B cell (primary cell): ENCODE measurements around the gene NDUFAF7. TPM values are rescaled to one million over a fixed set of nuclear protein-coding genes. Genes with fewer than 3 reads are reported as not detected.
A peak's percentile ranks its signal among the peaks of the same experiment; 100 is the strongest.

ENCODE experiments used
- ATAC-seq: fragments of 200-7000 bp; cut with Tn5 transposase; one replicate; pipeline ENCODE4 v1.10.0; 2021; ENCODE audit warnings: low read depth, mild to moderate bottlenecking, moderate number of reproducible peaks, moderate library complexity
- CTCF ChIA-PET: fragments of 350-600 bp; sonication (Branson Sonifier 250); formaldehyde crosslinking; loops from one replicate; lab custom pipeline; 2021; ENCODE audit warnings: antibody characterized with exemption, inconsistent platforms; lab: Charles Lee
- POLR2A ChIA-PET: fragments of 350-600 bp; sonication (Branson Sonifier 250); formaldehyde crosslinking; loops from one replicate; lab custom pipeline; 2021; ENCODE audit warnings: antibody characterized with exemption; lab: Charles Lee
- DNase-seq: peaks from one replicate; pipeline ENCODE4 v3.0.0; 2013
- H2AFZ ChIP-seq: 2 replicates; pipeline ENCODE4 v1.6.1; 2012; ENCODE audit warnings: mild to moderate bottlenecking, low read depth, low read length; ENCODE audit not compliant: insufficient read depth, poor library complexity, severe bottlenecking
- H3K27ac ChIP-seq, 2 donors: 1 replicate in 1 of 2; 2 replicates in 1 of 2; pipeline ENCODE4 v1.5.1; 2012 to 2013; ENCODE audit warnings: low read length in 2 of 2, mild to moderate bottlenecking in 2 of 2, moderate library complexity in 1 of 2
- H3K27me3 ChIP-seq, 4 experiments: fragments of 200-600 bp in 1 of 4; sonication (generic) in 1 of 4; replicated peaks in 1 of 4; 1 replicate in 2 of 4; 2 replicates in 2 of 4; pipeline versions ENCODE4 v1.6.1 to v1.7.0; 2013 to 2016; ENCODE audit warnings: low read length in 3 of 4, mild to moderate bottlenecking in 2 of 4, mixed read lengths in 1 of 4, moderate library complexity in 1 of 4; ENCODE audit not compliant: insufficient read depth in 4 of 4, control insufficient read depth in 3 of 4; ENCODE audit errors: control extremely low read depth in 1 of 4
- H3K36me3 ChIP-seq, 2 experiments: replicated peaks in 1 of 2; 1 replicate in 1 of 2; 2 replicates in 1 of 2; pipeline versions ENCODE4 v1.6.1 to v1.7.1; 2013; ENCODE audit warnings: low read length in 1 of 2; ENCODE audit not compliant: insufficient read depth in 2 of 2, control insufficient read depth in 1 of 2; ENCODE audit errors: control extremely low read depth in 1 of 2, extremely low read depth in 1 of 2
- H3K4me1 ChIP-seq, 2 donors: fragments of 200-600 bp in 1 of 2; sonication (generic) in 1 of 2; 1 replicate in 1 of 2; 2 replicates in 1 of 2; pipeline versions ENCODE4 v1.5.1 to v1.6.1; 2013 to 2017; ENCODE audit warnings: low read length in 2 of 2; ENCODE audit not compliant: control insufficient read depth in 2 of 2, insufficient read depth in 2 of 2
- H3K4me2 ChIP-seq: replicated peaks from 2 replicates; pipeline ENCODE3; 2012; ENCODE audit warnings: mild to moderate bottlenecking, low read depth, low read length; ENCODE audit not compliant: poor library complexity, severe bottlenecking
- H3K4me3 ChIP-seq, 5 experiments: fragments of 200-600 bp in 1 of 5; sonication (generic) in 1 of 5; 1 replicate in 3 of 5; 2 replicates in 2 of 5; pipeline versions ENCODE4 v1.5.1 to v1.7.0; 2011 to 2016; ENCODE audit warnings: low read length in 4 of 5, mild to moderate bottlenecking in 4 of 5, low read depth in 2 of 5, control low read depth in 1 of 5, moderate library complexity in 1 of 5; ENCODE audit not compliant: insufficient read depth in 1 of 5; ENCODE audit errors: control extremely low read depth in 1 of 5, extremely low read depth in 1 of 5
- H3K79me2 ChIP-seq: fragments of 200-600 bp; sonication (generic); one replicate; pipeline ENCODE4 v1.6.0; 2016; ENCODE audit warnings: low read length; ENCODE audit not compliant: control insufficient read depth, insufficient read depth
- H3K9ac ChIP-seq: fragments of 200-600 bp; sonication (generic); 2 replicates; pipeline ENCODE4 v1.6.1; 2017; ENCODE audit warnings: mild to moderate bottlenecking, low read length, moderate library complexity
- H3K9me3 ChIP-seq, 3 donors: one replicate each; pipeline versions ENCODE4 v1.6.1 to v1.7.1; 2013; ENCODE audit warnings: low read length in 2 of 3; ENCODE audit not compliant: control insufficient read depth in 2 of 3, insufficient read depth in 1 of 3; ENCODE audit errors: control extremely low read depth in 1 of 3
- H4K20me1 ChIP-seq: 2 replicates; pipeline ENCODE4 v1.6.0; 2012; ENCODE audit warnings: mild to moderate bottlenecking, low read length; ENCODE audit not compliant: insufficient read depth, control insufficient read depth, poor library complexity, severe bottlenecking
- H3K27ac Mint-ChIP-seq: one replicate; pipeline ENCODE4 v1.8.0; 2021; ENCODE audit warnings: mixed read lengths
- H3K27me3 Mint-ChIP-seq: one replicate; pipeline ENCODE4 v1.8.0; 2021; ENCODE audit warnings: mixed read lengths
- H3K4me1 Mint-ChIP-seq: one replicate; pipeline ENCODE4 v1.8.0; 2021; ENCODE audit warnings: mixed read lengths
- H3K4me3 Mint-ChIP-seq: one replicate; pipeline ENCODE4 v1.8.0; 2021; ENCODE audit warnings: mixed read lengths
- H3K9me3 Mint-ChIP-seq: one replicate; pipeline ENCODE4 v1.8.0; 2022; ENCODE audit warnings: mixed read lengths; ENCODE audit not compliant: insufficient read depth
- CTCF ChIP-seq: fragments of 200-600 bp; IDR thresholded peaks from one replicate; pipeline ENCODE4 v1.8.0; 2022; ENCODE audit warnings: antibody characterized with exemption, mild to moderate bottlenecking
- EZH2 ChIP-seq: IDR thresholded peaks from 2 replicates; pipeline ENCODE4 v1.6.1; 2012; ENCODE audit warnings: borderline replicate concordance, low read depth, mild to moderate bottlenecking, moderate library complexity, low read length; ENCODE audit not compliant: insufficient read depth, poor library complexity, severe bottlenecking
- WGBS: methylation state at CpG from one replicate; pipeline ENCODE4 v1.1.5; 2013; ENCODE audit warnings: missing lambda C conversion rate; ENCODE audit not compliant: insufficient coverage; 5-methylcytosine and 5-hydroxymethylcytosine counted together
- intact Hi-C: fragments of 100-400 bp; cut with micrococcal nuclease; formaldehyde crosslinking; loops from one replicate; pipeline ENCODE4 v1.10.0; 2022
- polyA plus RNA-seq: library from polyadenylated mRNA; depleted of rRNA; stranded (reverse); fragments of >200 nt; gene quantifications from 2 replicates; pipeline ENCODE4 v1.2.3, GENCODE V29; 2012
- total RNA-seq, 2 donors: library from RNA; stranded (reverse); fragments of 120-200 nt in 1 of 2; gene quantifications; 1 replicate in 1 of 2; 2 replicates in 1 of 2; pipeline versions ENCODE4 v1.2.3 to v1.2.4, GENCODE V29; 2013 to 2022

The NDUFAF7 gene
- total and polyA plus RNA-seq, 2 donors (not counting 1 experiment from before 2014, with no cell fraction given): 12.2 to 35.4 TPM

DNA sequence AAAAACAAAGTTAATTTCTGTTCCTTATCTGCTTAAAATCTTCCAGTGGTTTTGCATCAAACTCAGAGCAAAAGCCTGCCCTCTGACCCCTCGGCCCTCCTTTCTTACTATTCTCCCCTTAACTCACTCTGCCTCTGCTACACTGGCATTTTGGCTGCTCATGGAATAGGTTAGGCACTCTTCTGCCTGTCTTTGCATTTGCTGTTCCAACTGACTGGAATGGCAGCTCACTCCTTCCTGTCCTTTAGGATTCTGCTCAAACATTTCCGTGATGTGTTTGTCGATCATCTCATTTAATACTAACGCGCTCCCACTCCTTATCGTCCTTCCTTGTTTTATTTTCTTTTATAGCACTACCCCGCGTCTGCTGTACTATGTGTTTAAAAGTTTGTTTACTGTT, 877 bp upstream of the NDUFAF7 start:
- Histone ChIP-seq H3K27ac (peak overlapping the region; percentile 85 to 90), H3K27me3 (no peaks in the 10 kb centered on the region), H4K20me1 (peaks cover 24% of the 10 kb centered on the region), H2AFZ (peak overlapping the region; percentile 86), H3K9ac (peak overlapping the region; percentile 94), H3K36me3 (peaks cover 3 to 24% of the 10 kb centered on the region in 2 experiments), H3K4me1 (peaks cover 26 to 28% of the 10 kb centered on the region in 2 donors), H3K4me3 (peak overlapping the region; percentile 76 to 95 (median 91)), H3K4me2 (peak overlapping the region; percentile 80), H3K79me2 (peaks cover 93% of the 10 kb centered on the region), H3K9me3 (no peaks in the 10 kb centered on the region)
- Mint-ChIP-seq H3K27ac (no peak overlapping the region), H3K27me3 (no peaks in the 10 kb centered on the region), H3K9me3 (no peaks in the 10 kb centered on the region), H3K4me3 (no peak overlapping the region), H3K4me1 (peaks cover 22% of the 10 kb centered on the region)
- TF ChIP-seq EZH2: no peak
- TF ChIP-seq CTCF: no peak
- CTCF ChIA-PET: no interaction called here
- ATAC-seq (no peak), DNase-seq (no peak)
- 0% methylated on average over 1 of the region's 8 CpGs for WGBS
- POLR2A ChIA-PET: no interaction called here
- intact Hi-C loops: loop anchor here (2.0 to 5.0 kb wide), 4 partner anchors 74 to 263 kb away; partner anchors contain the start of genes EIF2AK2, GPATCH11, HEATR5B and PRKD3

- ATAC-seq (no peak), DNase-seq (no peak)
- H3K27ac ChIP-seq: peak overlapping the region; percentile 85 to 90
- ChIA-PET CTCF (interaction anchor here (1.1 to 1.4 kb wide), 2 partner anchors 12 to 22 kb away, joined by 3 read pairs; no protein-coding TSS in a partner anchor), POLR2A (interaction anchor here (0.6 to 1.7 kb wide), 3 partner anchors 12 to 35 kb away, joined by 3 to 4 read pairs (median 4); no protein-coding TSS in a partner anchor)
- peaks cover 12% of the 10 kb centered on the region for H3K4me1 Mint-ChIP-seq
- H3K9me3 ChIP-seq: no peaks in the 10 kb centered on the region
- peak overlapping the region; percentile 76 to 95 (median 91) for H3K4me3 ChIP-seq
- H3K27me3 ChIP-seq: no peaks in the 10 kb centered on the region
- no peak for TF ChIP-seq CTCF
- no peak for TF ChIP-seq EZH2
- peak overlapping the region; percentile 86 for H2AFZ ChIP-seq
- no peak overlapping the region for H3K4me3 Mint-ChIP-seq
- intact Hi-C loops: loop anchor here (5.0 kb wide), 1 partner anchor 265 kb away; the partner anchor contains the start of gene STRN
- H3K9ac ChIP-seq: peak overlapping the region; percentile 94
- H3K4me2 ChIP-seq: peak overlapping the region; percentile 80
- H3K36me3 ChIP-seq: peaks cover under 1 to 20% of the 10 kb centered on the region in 2 experiments
- peaks cover 12% of the 10 kb centered on the region for H4K20me1 ChIP-seq
- 27% methylated on average over 18 of the region's 18 CpGs for WGBS
- no peaks in the 10 kb centered on the region for H3K9me3 Mint-ChIP-seq
- no peak overlapping the region for H3K27ac Mint-ChIP-seq
- peaks cover 26 to 28% of the 10 kb centered on the region in 2 donors for H3K4me1 ChIP-seq
- H3K79me2 ChIP-seq: peaks cover 79% of the 10 kb centered on the region
- H3K27me3 Mint-ChIP-seq: no peaks in the 10 kb centered on the region
These were observed 874 bp downstream of the NDUFAF7 start for GRCh38 chr2:37232131-37232933.
